Putamen (tissue), 1 donor: ENCODE measurements around the gene OLFML3.
"Not testable (repeated sequence)": the region's sequence is repeated elsewhere in the genome, so short reads cannot be mapped to it uniquely, and the experiment has no call there.

Source experiments
- DNase-seq: peaks from one replicate; pipeline ENCODE4 v3.0.0-alpha.2; 2016; ENCODE audit warnings: low spot score

Gene OLFML3

GRCh38 chr1:113993072-113993471 is 13.8 kb downstream of the OLFML3 start:
- no peak for DNase-seq

DNA sequence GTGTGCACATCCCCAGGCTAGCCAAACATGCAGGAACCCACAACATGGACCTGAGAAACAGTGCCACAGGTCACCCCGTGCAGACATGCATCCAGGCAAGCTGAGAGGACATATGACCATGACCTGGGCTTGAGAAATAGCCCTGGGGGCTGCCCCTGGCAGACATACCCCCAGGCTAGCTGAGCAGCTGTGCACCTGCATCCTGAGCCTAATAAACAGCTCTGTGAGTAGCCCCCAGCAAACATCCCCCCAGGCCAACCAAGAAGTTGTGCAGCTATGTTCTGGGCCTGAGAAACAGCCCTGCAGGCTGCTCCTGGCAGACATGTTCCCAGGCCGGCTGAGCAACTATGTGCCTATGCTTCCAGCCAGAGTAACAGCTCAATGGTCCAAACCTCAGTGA is 14.5 kb downstream of the OLFML3 start:
- no peak for DNase-seq

- DNase-seq, result no peak
Measured at GRCh38 chr1:113995382-113995781, 16.1 kb downstream of the OLFML3 start.

DNA sequence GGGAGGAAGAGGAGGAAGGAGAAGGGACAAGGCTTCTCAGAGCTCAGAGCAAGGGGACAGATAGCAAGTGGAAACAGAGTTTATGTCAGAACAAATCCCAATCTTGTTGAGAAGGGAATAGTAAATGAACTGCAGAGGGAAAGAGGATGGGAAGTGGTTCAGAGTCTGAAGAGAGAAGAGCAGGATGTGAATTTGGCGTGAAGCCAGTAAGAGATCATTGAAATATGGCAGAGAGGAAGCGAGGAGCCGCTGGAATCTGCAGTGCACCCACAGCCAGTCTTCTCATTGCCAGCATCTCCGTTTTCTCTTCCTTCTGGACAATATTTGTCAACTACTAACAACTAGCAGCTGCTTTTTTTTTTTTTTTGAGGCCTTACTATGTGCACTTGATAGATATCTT is 19.1 kb downstream of the OLFML3 start:
- DNase-seq, result no peak

DNA sequence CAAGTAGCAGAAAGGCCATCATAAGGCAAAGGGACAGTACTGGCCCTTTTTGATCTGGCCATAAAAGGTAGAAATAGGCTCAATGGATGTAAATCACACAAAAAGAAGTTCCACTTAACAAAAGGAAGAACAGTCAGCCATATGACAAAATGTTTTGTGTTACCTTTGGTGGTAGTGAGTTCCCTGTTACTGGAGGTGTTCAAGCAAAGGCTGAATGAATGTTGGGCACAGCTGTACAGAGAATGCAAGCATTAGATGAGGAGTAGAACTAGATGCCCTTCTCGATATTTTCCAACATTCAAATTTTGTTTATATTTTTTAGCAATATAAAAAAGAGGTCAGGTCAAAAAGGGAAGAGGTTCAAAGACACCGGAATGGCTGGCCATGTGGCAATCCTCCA is 20.0 kb downstream of the OLFML3 start:
- DNase-seq, result no peak

- no peak for DNase-seq
Measured at GRCh38 chr1:113999799-114000198, 20.5 kb downstream of the OLFML3 start.

- DNase-seq, result no peak
Measured at GRCh38 chr1:114000406-114000805, 21.1 kb downstream of the OLFML3 start.

DNA sequence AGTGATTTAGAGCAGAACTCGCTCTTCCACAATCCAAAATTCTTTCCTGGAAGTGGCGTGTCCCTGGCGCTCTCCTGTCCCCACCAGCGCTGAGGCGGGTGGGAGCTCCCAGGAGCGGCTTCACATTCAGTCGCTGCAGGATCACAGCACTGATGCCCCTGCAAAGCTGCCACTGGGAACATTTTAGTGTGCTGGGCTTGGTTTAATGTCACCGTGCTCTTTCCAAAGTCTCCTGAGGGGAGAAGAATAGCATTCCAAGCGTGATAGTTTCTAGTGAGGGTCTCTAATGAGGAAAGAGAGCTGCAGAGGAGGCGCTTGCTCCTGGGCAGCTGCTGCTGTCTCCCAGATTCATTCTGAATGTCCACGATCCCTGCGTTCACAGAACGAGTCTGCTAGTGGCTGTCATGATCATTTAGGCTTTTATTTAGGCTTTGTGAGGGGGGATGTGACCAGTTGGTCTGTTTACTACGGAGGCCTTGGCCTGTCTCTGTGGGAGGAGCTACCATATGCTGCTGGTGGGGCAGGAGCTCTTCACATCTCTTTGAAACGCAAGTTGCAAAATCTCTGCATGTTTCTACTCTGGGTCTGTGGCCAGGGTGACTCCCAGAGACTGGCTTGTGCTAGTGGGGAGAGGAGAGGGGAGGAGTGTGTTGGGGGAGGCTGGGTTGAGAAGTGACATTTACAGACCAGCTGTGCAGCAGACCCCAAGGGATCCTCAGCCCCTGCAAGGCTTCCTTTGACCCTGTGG is 23.4 kb downstream of the OLFML3 start:
- no peak for DNase-seq

- no peak for DNase-seq
Measured at GRCh38 chr1:114003431-114003830, 24.2 kb downstream of the OLFML3 start.

DNA sequence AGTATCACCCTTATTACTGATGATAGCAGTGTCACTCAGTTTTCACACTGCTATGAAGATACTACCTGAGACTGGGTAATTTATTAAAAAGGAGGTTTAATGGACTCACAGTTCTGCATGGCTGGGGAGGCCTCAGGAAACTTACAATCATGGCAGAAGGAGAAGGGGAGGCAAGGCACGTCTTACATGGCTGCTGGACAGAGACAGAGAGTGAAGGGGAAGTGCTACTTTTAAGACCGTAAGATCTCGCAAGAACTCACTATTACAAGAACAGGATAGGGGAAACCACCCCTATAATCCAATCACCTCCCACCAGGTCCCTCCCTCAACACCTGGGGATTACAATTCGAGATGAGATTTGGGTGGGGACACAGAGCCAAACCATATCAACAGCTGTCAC is 27.6 kb downstream of the OLFML3 start:
- not testable (repeated sequence) for DNase-seq

DNA sequence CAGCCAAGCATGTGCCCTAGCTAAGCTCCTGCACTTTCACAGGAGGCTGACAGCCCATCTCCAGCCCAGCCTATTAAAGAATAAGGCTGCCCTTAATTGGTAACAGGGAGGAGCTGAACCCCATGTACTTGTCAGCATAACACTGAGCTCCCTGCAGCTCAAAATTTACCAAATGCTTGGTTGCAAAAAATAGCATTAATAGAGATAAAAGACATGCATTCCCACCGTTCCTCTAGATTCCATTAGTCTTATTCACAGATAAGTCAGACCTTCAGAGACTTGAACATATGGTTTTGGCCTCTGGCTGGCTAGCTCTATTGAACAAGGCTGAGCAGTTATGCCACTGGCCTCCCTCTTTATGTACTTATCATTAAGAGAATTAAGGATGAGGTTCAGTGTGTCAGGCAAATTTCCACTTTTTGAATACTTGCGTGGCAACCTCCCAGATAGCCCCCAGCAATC is 29.2 kb downstream of the OLFML3 start:
- no peak for DNase-seq

DNA sequence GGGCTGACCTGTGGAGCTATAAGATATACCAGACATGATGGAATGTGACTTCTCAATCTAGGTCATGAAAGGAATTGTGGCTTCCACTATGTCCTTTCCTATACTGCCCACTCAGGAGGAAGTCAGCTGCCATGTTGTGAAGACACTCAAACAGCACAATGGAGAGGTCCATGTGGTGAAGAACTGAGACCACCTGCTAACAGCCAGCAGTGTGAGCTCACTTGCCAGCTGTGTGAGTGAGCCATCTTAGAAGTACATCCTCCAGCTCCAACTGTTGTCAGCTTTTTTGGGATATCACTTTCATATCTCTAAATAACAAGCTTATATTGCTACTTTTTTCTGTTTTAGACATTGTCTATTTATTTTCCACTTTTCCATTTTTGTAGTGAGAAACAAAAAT is 29.7 kb downstream of the OLFML3 start:
- no peak for DNase-seq

DNA sequence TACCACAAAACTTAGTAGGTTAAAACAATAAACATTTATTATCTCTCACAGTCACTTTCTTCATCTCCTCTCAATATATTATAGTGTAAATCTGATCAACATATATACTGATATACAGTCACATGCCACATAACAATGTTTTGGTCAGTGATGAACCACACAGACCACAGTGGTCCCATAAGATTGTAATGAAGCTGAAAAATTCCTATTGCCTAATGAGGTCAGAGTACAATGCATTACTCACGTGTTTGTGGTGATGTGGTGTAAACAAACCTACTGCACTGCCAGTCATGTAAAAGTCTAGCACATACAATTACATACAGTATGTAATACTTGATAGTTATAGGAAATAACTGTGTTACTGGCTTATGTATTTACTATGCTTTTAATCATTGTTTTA is 30.1 kb downstream of the OLFML3 start:
- no peak for DNase-seq

DNA sequence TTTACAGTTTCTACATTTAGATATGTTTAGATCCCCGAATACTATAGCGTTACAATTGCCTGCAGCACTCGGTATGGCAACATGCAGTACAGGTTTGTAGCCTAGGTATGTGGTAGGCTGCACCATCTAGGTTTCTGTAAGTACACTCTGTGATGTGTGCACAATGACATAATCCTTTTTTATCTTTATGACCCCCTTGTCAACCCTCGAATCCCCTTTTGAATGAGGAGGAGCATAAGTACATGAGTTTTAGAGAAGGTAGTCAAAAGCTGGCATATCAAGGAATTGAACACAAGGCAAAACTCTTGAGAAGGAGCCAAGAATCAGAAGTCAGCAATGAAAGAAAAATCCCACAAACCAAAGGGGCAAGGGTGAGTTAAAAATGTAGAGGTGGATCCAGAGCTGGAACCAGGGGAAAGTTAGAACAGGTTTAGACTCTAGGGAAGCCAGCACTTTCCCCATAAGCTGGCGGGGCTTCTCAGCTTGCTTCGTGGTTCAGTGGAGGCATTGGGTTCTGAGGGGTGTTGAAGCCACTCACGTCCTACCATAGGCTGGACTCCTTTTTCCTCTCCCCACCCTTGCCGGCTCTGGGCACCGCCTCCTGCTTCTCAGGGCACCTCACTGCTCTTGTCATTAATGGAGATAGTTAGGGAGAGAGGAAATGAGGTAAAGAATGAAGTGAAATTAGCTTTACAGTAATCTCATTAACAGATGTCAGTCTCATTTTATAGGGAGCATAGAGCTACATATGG is 31.3 kb downstream of the OLFML3 start:
- no peak for DNase-seq

GRCh38 chr1:114011796-114012195 is 32.5 kb downstream of the OLFML3 start:
- no peak for DNase-seq

DNA sequence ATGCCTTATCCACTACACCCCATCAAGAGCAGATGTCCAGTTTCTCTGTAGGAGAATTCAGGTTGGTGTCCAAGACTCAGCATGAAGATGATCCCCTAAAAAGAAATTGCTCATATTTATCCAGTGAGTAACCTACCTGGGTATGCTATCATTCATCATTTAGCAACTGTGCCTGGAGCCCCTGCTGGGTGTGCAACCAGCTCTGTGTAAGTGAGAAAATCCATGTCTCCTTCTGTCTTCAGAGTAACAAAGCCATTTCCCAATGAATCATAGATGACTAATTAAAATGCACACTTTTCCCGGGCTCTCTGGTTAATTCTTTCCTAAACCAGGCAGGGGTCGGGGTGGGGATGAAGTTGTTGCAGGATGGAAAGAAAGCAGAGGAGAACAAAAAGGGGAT is 35.8 kb downstream of the OLFML3 start:
- no peak for DNase-seq

DNA sequence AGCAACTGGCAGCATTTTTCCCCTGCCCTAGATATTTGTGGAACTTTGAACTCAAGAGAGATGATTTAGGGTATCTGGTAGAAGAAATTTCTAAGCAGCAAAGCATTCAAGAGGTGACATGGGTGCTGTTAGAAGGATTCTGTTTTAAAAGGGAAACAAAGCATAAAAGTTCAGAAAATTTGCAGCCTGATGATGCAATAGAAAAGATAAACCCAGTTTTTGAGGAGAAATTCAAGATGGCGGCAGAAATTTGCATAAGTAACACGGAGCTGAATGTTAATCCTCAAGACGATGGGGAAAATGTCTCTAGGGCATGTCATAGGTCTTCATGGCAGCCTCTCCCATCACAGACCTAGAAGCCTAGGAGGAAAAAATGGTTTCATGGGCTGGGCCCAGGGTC is 40.5 kb downstream of the OLFML3 start:
- DNase-seq, result not testable (repeated sequence)

DNA sequence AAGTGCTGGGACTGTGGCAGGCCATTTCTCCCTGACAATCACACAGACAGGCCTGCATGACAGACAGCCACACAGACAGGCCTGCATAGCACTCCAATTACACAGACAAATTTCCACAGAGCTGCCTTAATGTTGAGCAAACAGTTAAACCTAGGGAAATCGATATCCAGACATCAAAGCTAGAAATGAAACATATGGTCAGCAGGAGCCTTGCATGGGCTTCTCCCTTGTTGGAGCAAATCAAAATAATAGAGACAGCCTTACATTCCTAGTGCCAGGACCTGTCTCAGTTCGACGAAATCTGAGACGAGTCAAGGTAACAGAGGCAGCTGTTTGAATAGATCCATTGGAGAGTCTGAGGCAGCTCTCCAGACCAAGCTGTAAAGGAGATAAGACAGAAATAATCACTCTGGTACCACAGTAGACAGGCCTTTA is 42.4 kb downstream of the OLFML3 start:
- no peak for DNase-seq

- DNase-seq, result no peak
Measured at GRCh38 chr1:114022877-114023276, 43.6 kb downstream of the OLFML3 start.

GRCh38 chr1:114023377-114023776 is 44.1 kb downstream of the OLFML3 start:
- no peak for DNase-seq

GRCh38 chr1:114024049-114024448 is 44.8 kb downstream of the OLFML3 start:
- no peak for DNase-seq

DNA sequence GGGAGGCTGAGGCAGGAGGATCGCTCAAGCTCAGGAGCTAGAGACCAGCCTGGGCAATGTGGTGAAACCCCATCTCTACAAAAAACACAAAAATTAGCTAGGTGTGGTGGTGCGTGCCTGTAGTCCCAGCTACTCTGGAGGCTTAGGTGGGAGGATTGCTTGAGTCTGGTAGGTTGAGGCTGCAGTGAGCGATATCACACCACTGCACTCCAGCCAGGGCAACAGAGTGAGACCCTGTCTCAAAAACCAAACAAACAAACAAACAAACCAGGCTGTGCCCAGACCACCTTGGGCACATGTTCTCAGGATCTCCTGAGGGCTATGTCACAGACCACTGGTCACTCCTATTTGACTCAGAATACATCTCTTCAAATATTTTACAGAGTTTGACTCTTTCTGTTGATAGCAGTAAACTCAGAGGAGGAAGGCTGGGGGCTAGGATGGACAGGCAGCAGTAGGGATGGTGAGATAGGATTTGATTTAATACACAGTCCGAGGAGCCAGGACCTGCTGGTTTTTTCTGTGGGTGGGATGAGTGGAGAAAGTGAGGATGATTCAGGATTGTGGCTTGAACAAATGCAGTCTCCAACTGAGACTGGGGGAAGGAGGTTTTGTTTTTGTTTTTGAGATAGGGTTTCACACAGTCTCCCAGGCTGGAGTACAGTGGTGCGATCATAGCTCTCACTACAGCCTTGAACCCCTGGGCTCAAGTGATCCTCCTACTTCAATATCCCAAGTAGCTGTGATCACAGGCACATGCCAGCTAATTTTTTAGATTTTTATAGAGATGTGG is 46.5 kb downstream of the OLFML3 start:
- no peak for DNase-seq

- no peak for DNase-seq
Measured at GRCh38 chr1:114026797-114027196, 47.5 kb downstream of the OLFML3 start.
